HEK293 (cell line): Measurements from ENCODE around the gene CYP11A1.

Source experiments
- KLF17 ChIP-seq: fragments of 450-650 bp; formaldehyde crosslinking; IDR thresholded peaks from 2 replicates; pipeline ENCODE4 v1.5.1; 2016; ENCODE audit warnings: missing biosample characterization, missing genetic modification characterization
- OSR2 ChIP-seq: fragments of 450-650 bp; formaldehyde crosslinking; IDR thresholded peaks from 2 replicates; pipeline ENCODE4 v1.5.1; 2016; ENCODE audit warnings: missing biosample characterization, missing genetic modification characterization
- OVOL3 ChIP-seq: fragments of 450-650 bp; formaldehyde crosslinking; IDR thresholded peaks from 2 replicates; pipeline ENCODE4 v1.5.1; 2016; ENCODE audit warnings: missing biosample characterization, missing genetic modification characterization
- REST ChIP-seq: fragments of 450-650 bp; formaldehyde crosslinking; IDR thresholded peaks from 2 replicates; pipeline ENCODE4 v1.5.1; 2016; ENCODE audit warnings: missing biosample characterization, missing genetic modification characterization
- SCRT1 ChIP-seq: fragments of 450-650 bp; formaldehyde crosslinking; IDR thresholded peaks from 2 replicates; pipeline ENCODE4 v1.5.1; 2016; ENCODE audit warnings: missing biosample characterization, missing genetic modification characterization, borderline replicate concordance
- ZBTB1 ChIP-seq: fragments of 450-650 bp; formaldehyde crosslinking; IDR thresholded peaks from 2 replicates; pipeline ENCODE4 v1.5.1; 2016; ENCODE audit warnings: missing biosample characterization, missing genetic modification characterization
- ZBTB8A ChIP-seq: fragments of 450-650 bp; formaldehyde crosslinking; IDR thresholded peaks from 2 replicates; pipeline ENCODE4 v1.5.1; 2016; ENCODE audit warnings: missing biosample characterization, missing genetic modification characterization
- ZFHX2 ChIP-seq: fragments of 450-650 bp; formaldehyde crosslinking; conservative IDR thresholded peaks from 2 replicates; pipeline ENCODE4 v1.5.1; 2016; ENCODE audit warnings: missing biosample characterization, missing genetic modification characterization
- ZNF112 ChIP-seq: fragments of 450-650 bp; formaldehyde crosslinking; IDR thresholded peaks from 2 replicates; pipeline ENCODE4 v1.5.0; 2017; ENCODE audit warnings: missing biosample characterization, missing genetic modification characterization
- ZNF138 ChIP-seq: fragments of 450-650 bp; formaldehyde crosslinking; IDR thresholded peaks from 2 replicates; pipeline ENCODE4 v1.5.1; 2016; ENCODE audit warnings: missing biosample characterization, missing genetic modification characterization, borderline replicate concordance
- ZNF266 ChIP-seq: fragments of 450-650 bp; formaldehyde crosslinking; IDR thresholded peaks from 2 replicates; pipeline ENCODE4 v1.5.1; 2016; ENCODE audit warnings: missing biosample characterization, missing genetic modification characterization, low read depth
- ZNF311 ChIP-seq: fragments of 450-650 bp; formaldehyde crosslinking; IDR thresholded peaks from 2 replicates; pipeline ENCODE4 v1.5.1; 2017; ENCODE audit warnings: missing biosample characterization, missing genetic modification characterization, borderline replicate concordance
- ZNF350 ChIP-seq: fragments of 450-650 bp; formaldehyde crosslinking; IDR thresholded peaks from 2 replicates; pipeline ENCODE4 v1.5.0; 2017; ENCODE audit warnings: missing biosample characterization, mild to moderate bottlenecking, missing genetic modification characterization
- ZNF48 ChIP-seq: fragments of 450-650 bp; formaldehyde crosslinking; IDR thresholded peaks from 2 replicates; pipeline ENCODE4 v1.5.1; 2016; ENCODE audit warnings: missing biosample characterization, missing genetic modification characterization
- ZNF521 ChIP-seq: fragments of 450-650 bp; formaldehyde crosslinking; IDR thresholded peaks from 2 replicates; pipeline ENCODE4 v1.5.1; 2017; ENCODE audit warnings: missing biosample characterization, mild to moderate bottlenecking, missing genetic modification characterization
- ZNF549 ChIP-seq: fragments of 450-650 bp; IDR thresholded peaks from 2 replicates; pipeline ENCODE4 v1.5.1; 2018; ENCODE audit warnings: missing biosample characterization, missing genetic modification characterization, mild to moderate bottlenecking, inconsistent platforms, moderate library complexity
- ZNF571 ChIP-seq: fragments of 450-650 bp; formaldehyde crosslinking; IDR thresholded peaks from 2 replicates; pipeline ENCODE4 v1.5.0; 2017; ENCODE audit warnings: missing biosample characterization, missing genetic modification characterization
- ZNF704 ChIP-seq: fragments of 450-650 bp; formaldehyde crosslinking; IDR thresholded peaks from 2 replicates; pipeline ENCODE4 v1.5.1; 2016; ENCODE audit warnings: missing biosample characterization, missing genetic modification characterization
- ZNF76 ChIP-seq: fragments of 450-650 bp; formaldehyde crosslinking; IDR thresholded peaks from 2 replicates; pipeline ENCODE4; 2016; ENCODE audit warnings: low read depth, missing biosample characterization, missing genetic modification characterization, borderline replicate concordance
- ZNF837 ChIP-seq: fragments of 450-650 bp; formaldehyde crosslinking; IDR thresholded peaks from 2 replicates; pipeline ENCODE4 v1.5.1; 2016; ENCODE audit warnings: missing biosample characterization, missing genetic modification characterization
- ZNF843 ChIP-seq: fragments of 450-650 bp; formaldehyde crosslinking; IDR thresholded peaks from 2 replicates; pipeline ENCODE4 v1.5.1; 2016; ENCODE audit warnings: missing biosample characterization, missing genetic modification characterization
- ZSCAN16 ChIP-seq: fragments of 450-650 bp; formaldehyde crosslinking; IDR thresholded peaks from 2 replicates; pipeline ENCODE4 v1.5.1; 2016; ENCODE audit warnings: missing biosample characterization, missing genetic modification characterization
- ZSCAN23 ChIP-seq: fragments of 450-650 bp; formaldehyde crosslinking; IDR thresholded peaks from 2 replicates; pipeline ENCODE4 v1.5.1; 2016; ENCODE audit warnings: missing biosample characterization, missing genetic modification characterization
- ZSCAN4 ChIP-seq: fragments of 450-650 bp; formaldehyde crosslinking; IDR thresholded peaks from 2 replicates; pipeline ENCODE4 v1.5.1; 2017; ENCODE audit warnings: missing biosample characterization, missing genetic modification characterization

The CYP11A1 gene

GRCh38 chr15:74317820-74318375, 49.5 kb downstream of the CYP11A1 start (continued):
- 0 out of 2 replicates have a peak, but pooled peaks have one; percentile 19 for TF ChIP-seq ZNF76
- no peak for TF ChIP-seq ZNF521 (tag by site-specific recombination)
- TF ChIP-seq ZBTB8A: peak; percentile 62
- no peak for TF ChIP-seq ZBTB1 (tag by site-specific recombination)
- TF ChIP-seq ZNF266 (tag by site-specific recombination): no peak
- no peak for TF ChIP-seq REST (tag by site-specific recombination)
- TF ChIP-seq ZSCAN16 (tag by site-specific recombination): no peak
- TF ChIP-seq ZSCAN4 (tag by site-specific recombination): no peak
- no peak for TF ChIP-seq ZNF350 (tag by site-specific recombination)
- TF ChIP-seq ZFHX2: peak; percentile 29; the same call in 1 of the 2 replicates
- TF ChIP-seq ZNF571: no peak
- TF ChIP-seq OVOL3 (tag by site-specific recombination): no peak
- TF ChIP-seq ZNF837 (tag by site-specific recombination): no peak
- TF ChIP-seq ZNF549 (tag by site-specific recombination): no peak
- no peak for TF ChIP-seq SCRT1 (tag by site-specific recombination)
- peak; percentile 44; the same call in 1 of the 2 replicates for TF ChIP-seq OSR2 (tag by site-specific recombination)
- TF ChIP-seq ZNF138 (tag by site-specific recombination): no peak
- TF ChIP-seq ZNF48 (tag by site-specific recombination): no peak
- no peak for TF ChIP-seq ZNF112 (tag by site-specific recombination)
- no peak; the same call in 1 of the 2 replicates for TF ChIP-seq ZNF843 (tag by site-specific recombination)
- no peak for TF ChIP-seq ZNF311 (tag by site-specific recombination)
- TF ChIP-seq ZNF704 (tag by site-specific recombination): no peak
- peak; percentile 95 for TF ChIP-seq KLF17 (tag by site-specific recombination)
- TF ChIP-seq ZSCAN23 (tag by site-specific recombination): peak; percentile 53; the same call in 1 of the 2 replicates
- TF ChIP-seq, all 188 proteins: peak for 46
